Pancreas (tissue), 10 donors: ENCODE measurements around the gene CHAF1A. TPM values are rescaled to one million over a fixed set of nuclear protein-coding genes. Genes with fewer than 3 reads are reported as not detected.
A peak's percentile ranks its signal among the peaks of the same experiment; 100 is the strongest.

Source experiments
- ATAC-seq, 4 donors: fragments of 200-7000 bp; cut with Tn5 transposase; one replicate each; pipeline versions ENCODE4 v1.8.0 to v1.9.1; 2020; ENCODE audit warnings: mild to moderate bottlenecking in 4 of 4, moderate library complexity in 4 of 4
- DNase-seq, 6 donors: peaks; one replicate each; pipeline ENCODE4 v3.0.0-alpha.2; 2020
- FAIRE-seq: peaks from 2 replicates; lab custom pipeline; 2012; peaks lifted over from hg19 to GRCh38; lab: Jason Lieb, UNC
- H3K27ac ChIP-seq, 4 donors: fragments of 200-600 bp; sonication (generic); 1 replicate in 3 of 4; 2 replicates in 1 of 4; pipeline versions ENCODE4 v1.5.0 to v1.8.0; 2020
- H3K27me3 ChIP-seq, 4 donors: fragments of 200-600 bp; one replicate each; pipeline ENCODE4 v1.8.0; 2021
- H3K36me3 ChIP-seq, 3 donors: fragments of 200-600 bp; sonication (generic) in 1 of 3; one replicate each; pipeline versions ENCODE4 v1.5.0 to v1.8.0; 2020 to 2021
- H3K4me1 ChIP-seq, 3 donors: fragments of 200-600 bp; one replicate each; pipeline ENCODE4 v1.8.0; 2021
- H3K4me3 ChIP-seq, 4 donors: fragments of 200-600 bp; sonication (generic) in 2 of 4; one replicate each; pipeline versions ENCODE4 v1.5.0 to v1.8.0; 2020 to 2021
- H3K9me3 ChIP-seq, 4 donors: fragments of 200-600 bp; one replicate each; pipeline ENCODE4 v1.8.0; 2021
- WGBS, 2 donors: extraction: QIAGEN DNeasy Blood & Tissue Kit; methylation state at CpG; one replicate each; pipeline ENCODE4 v1.1.7; 2013; 5-methylcytosine and 5-hydroxymethylcytosine counted together
- intact Hi-C, 3 donors: fragments of 100-400 bp; cut with DNase I; formaldehyde crosslinking; loops; one replicate each; pipeline versions ENCODE4 v1.11.1 to v1.14.2; 2022
- polyA plus RNA-seq, 2 donors: library from polyadenylated mRNA; stranded (reverse); fragments of 200-250 nt; gene quantifications; one replicate each; pipeline ENCODE4 v1.2.3, GENCODE V29; 2013
- total RNA-seq, 6 donors: library from RNA; stranded (reverse); fragmentation: NEBNext Ultra II Directional in 4 of 6; extraction: Animal tissue kit (Norgen Biotek cat#: 25700) in 4 of 6; gene quantifications; one replicate each; pipeline versions ENCODE4 v1.2.1 to v1.2.4, GENCODE V29; 2021 to 2023
- TF ChIP-seq, protein P1 (sequence below), 4 donors: fragments of 200-600 bp; sonication (generic) in 3 of 4; IDR thresholded peaks; one replicate each; pipeline versions ENCODE4 v1.5.0 to v1.8.0; 2021; ENCODE audit warnings: antibody characterized with exemption in 4 of 4
- donor health status: healthy with polysubstance abuse.
- donor health status: DM: no; HTN: no; CAD: no; lungs with moderate emphysema.
- donor health status: DM: no; HTN: no; CAD: no.
- donor health status: control.
- donor health status: control.
- donor health status: Bipolar disorder and iron deficiency.
- donor health status: DM: yes; HTN: yes; CAD: no.
- donor health status: DM: no; HTN: no; CAD: no.
- donor health status: DM: no; HTN: no; CAD: no.
- donor health status: DM: yes; HTN: yes; CAD: no.

Gene CHAF1A
- total and polyA plus RNA-seq, 8 donors = 2.8 to 5.0 (median 3.9) TPM

DNA sequence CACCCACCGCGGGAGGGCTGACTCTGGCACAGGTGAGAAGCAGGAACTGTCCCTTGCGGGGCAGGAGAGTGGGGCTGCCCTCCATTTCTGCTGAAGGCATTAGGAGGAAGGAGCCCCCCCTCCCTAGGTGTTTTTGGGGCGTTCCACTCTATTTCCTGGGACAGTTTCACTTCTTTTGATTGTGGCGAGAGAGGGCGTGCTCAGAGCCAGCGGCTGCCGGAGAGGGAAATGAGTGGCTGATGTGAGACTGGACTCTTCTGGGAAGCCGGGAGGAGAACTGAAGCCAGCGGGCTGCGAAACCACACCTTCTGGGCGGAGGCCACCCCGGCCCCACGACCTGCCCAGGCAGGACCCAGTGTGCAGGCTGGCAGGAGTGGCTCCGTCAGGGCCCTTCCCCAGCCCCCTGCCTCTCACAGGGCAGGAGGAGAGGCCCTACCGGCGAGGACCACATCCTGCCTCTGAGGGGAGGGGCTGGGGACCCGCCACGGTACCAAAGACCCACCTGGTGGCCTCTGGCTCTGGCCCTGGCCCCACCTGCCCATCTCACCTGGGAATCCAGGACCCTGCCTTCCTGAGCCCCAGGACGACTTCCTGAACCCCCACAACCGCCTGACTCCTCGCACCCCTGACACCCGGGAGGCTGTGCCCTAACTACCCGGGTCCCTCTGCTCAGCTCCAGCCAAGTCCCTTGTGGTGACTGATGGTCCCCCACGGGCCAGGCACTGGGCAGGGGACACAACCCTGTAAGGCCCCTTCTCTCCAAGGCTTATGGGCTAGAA, 33.1 kb upstream of the CHAF1A start:
- TF ChIP-seq, protein P1, sequence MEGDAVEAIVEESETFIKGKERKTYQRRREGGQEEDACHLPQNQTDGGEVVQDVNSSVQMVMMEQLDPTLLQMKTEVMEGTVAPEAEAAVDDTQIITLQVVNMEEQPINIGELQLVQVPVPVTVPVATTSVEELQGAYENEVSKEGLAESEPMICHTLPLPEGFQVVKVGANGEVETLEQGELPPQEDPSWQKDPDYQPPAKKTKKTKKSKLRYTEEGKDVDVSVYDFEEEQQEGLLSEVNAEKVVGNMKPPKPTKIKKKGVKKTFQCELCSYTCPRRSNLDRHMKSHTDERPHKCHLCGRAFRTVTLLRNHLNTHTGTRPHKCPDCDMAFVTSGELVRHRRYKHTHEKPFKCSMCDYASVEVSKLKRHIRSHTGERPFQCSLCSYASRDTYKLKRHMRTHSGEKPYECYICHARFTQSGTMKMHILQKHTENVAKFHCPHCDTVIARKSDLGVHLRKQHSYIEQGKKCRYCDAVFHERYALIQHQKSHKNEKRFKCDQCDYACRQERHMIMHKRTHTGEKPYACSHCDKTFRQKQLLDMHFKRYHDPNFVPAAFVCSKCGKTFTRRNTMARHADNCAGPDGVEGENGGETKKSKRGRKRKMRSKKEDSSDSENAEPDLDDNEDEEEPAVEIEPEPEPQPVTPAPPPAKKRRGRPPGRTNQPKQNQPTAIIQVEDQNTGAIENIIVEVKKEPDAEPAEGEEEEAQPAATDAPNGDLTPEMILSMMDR (IDR thresholded peaks at IDR 0.05) = no peak
- H3K4me1 ChIP-seq = peaks cover 12 to 36% (median 28%) of the 10 kb centered on the region in 3 donors
- DNase-seq (peak in 4 of 6 donors; percentile 37 to 80 (median 48)), FAIRE-seq (no peak), ATAC-seq (peak in 3 of 4 donors; percentile 55 to 64 (median 59))
- peak overlapping the region in 1 of 4 donors; percentile 28 for H3K4me3 ChIP-seq
- peak overlapping the region in 3 of 4 donors; percentile 17 to 62 (median 42) for H3K27ac ChIP-seq
- WGBS, 2 donors = 57 to 60% methylated on average over 23 to 25 of the region's 25 CpGs
- intact Hi-C loops = no loop called here
- H3K27me3 ChIP-seq = no peaks in the 10 kb centered on the region
- peaks cover 0 to 5% (median 0%) of the 10 kb centered on the region in 3 donors for H3K36me3 ChIP-seq
- no peaks in the 10 kb centered on the region for H3K9me3 ChIP-seq

GRCh38 chr19:4369888-4370260, 32.6 kb upstream of the CHAF1A start:
- peaks cover 17 to 42% (median 34%) of the 10 kb centered on the region in 3 donors for H3K4me1 ChIP-seq
- no peak for FAIRE-seq
- intact Hi-C loops = no loop called here

GRCh38 chr19:4370418-4371041, 31.9 kb upstream of the CHAF1A start:
- Histone ChIP-seq H3K27ac (no peak overlapping the region), H3K9me3 (no peaks in the 10 kb centered on the region), H3K4me3 (no peak overlapping the region), H3K36me3 (no peaks in the 10 kb centered on the region), H3K27me3 (no peaks in the 10 kb centered on the region), H3K4me1 (peaks cover 24 to 48% (median 40%) of the 10 kb centered on the region in 3 donors)
- intact Hi-C loops = no loop called here
- TF ChIP-seq, protein P1 (IDR thresholded peaks at IDR 0.05) = no peak
- FAIRE-seq (no peak), ATAC-seq (no peak), DNase-seq (peak in 1 of 6 donors; percentile 4)
- 77 to 78% methylated on average over 15 of the region's 15 CpGs for WGBS, 2 donors

More at GRCh38 chr19:4369888-4370260, 32.6 kb upstream of the CHAF1A start:
- 61 to 65% methylated on average over 20 to 21 of the region's 21 CpGs for WGBS, 2 donors
- peak in 3 of 4 donors; percentile 37 to 59 (median 58) for ATAC-seq
- TF ChIP-seq, protein P1 (IDR thresholded peaks at IDR 0.05) = no peak
- Histone ChIP-seq H3K4me3 (peak overlapping the region in 1 of 4 donors; percentile 28), H3K27ac (peak overlapping the region in 2 of 4 donors; percentile 42 to 62), H3K36me3 (peaks cover 0 to 5% (median 0%) of the 10 kb centered on the region in 3 donors), H3K9me3 (no peaks in the 10 kb centered on the region), H3K27me3 (no peaks in the 10 kb centered on the region)
- DNase-seq = peak in 2 of 6 donors; percentile 10 to 78

DNA sequence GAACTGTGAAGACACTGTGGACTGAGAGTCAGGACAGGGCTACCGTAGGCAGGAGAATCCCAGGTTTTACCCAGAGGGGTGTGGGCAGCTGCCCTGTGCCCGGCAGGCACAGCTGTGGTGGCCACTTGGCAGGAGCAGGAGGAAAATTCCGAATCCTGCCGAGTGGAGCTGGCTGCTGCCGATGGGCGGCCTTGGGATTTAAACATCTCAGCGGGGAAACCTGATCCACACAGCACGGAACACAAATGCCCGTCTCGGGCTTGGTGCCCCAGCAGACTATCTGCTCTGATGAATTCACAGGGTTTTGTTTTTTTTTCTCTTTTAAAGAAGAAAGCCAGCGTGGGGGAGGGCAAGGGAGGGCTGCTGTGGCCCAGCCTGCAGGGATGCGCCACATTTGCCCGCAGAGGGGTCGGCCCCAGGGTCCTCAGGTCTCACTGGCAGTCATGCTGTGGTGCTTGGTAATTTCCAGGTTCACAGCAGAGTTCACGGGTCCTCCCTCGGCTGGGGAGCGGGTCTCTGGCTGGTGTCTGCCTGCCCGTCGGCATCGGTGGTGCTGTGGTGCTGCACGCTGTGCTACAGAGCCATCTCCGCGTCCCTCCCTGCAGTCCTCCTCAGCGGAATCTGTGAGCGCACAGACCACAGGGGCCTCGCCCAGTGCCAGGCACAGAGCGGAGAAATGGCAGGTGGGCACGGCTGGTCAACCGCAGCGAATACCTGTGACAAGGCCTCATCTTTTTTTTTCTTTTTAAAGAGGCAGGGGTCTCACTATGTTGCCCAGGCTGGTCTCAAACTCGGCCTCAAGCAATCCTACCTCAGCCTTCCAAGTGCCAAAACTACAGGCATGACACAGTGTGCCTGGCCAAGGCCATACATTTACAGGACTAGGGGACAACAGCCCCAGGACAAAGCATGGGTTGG, 30.9 kb upstream of the CHAF1A start:
- Histone ChIP-seq H3K36me3 (no peaks in the 10 kb centered on the region), H3K27me3 (no peaks in the 10 kb centered on the region), H3K4me1 (peaks cover 34 to 58% (median 50%) of the 10 kb centered on the region in 3 donors), H3K27ac (no peak overlapping the region), H3K9me3 (no peaks in the 10 kb centered on the region), H3K4me3 (no peak overlapping the region)
- FAIRE-seq (no peak), DNase-seq (peak in 2 of 6 donors; percentile 42 to 59), ATAC-seq (peak in 2 of 4 donors; percentile 7 to 19)
- intact Hi-C loops = no loop called here
- WGBS, 2 donors = 55 to 63% methylated on average over 31 of the region's 31 CpGs
- TF ChIP-seq, protein P1 (IDR thresholded peaks at IDR 0.05) = no peak
